H1 (cell line): ENCODE data around the gene C22orf39. TPM values are rescaled to one million over a fixed set of nuclear protein-coding genes. Genes with fewer than 3 reads are reported as not detected.

ENCODE experiments used
- CTCF ChIA-PET: fragments of 300-600 bp; sonication (Branson Sonifier 250); formaldehyde crosslinking; loops from one replicate; lab custom pipeline; 2021; ENCODE audit not compliant: partially characterized antibody; lab: Charles Lee
- POLR2A ChIA-PET: fragments of 300-600 bp; sonication (Branson Sonifier 250); formaldehyde crosslinking; loops from one replicate; lab custom pipeline; 2021; ENCODE audit warnings: inconsistent platforms; ENCODE audit not compliant: partially characterized antibody; lab: Charles Lee
- DNase-seq, 2 experiments: peaks; one replicate each; pipeline versions ENCODE4 v3.0.0 to v3.0.0-alpha.2; 2010 to 2022; ENCODE audit warnings: low spot score in 2 of 2, low read depth in 1 of 2, mixed read lengths in 1 of 2
- FAIRE-seq: peaks from 2 replicates; lab custom pipeline; 2011; peaks lifted over from hg19 to GRCh38; lab: Jason Lieb, UNC
- H2AFZ ChIP-seq: 2 replicates; pipeline ENCODE4 v1.8.1; 2012; ENCODE audit warnings: low read length, inconsistent platforms
- H2AK5ac ChIP-seq: 2 replicates; pipeline ENCODE4 v1.6.1; 2013; ENCODE audit warnings: low read depth, low read length
- H2BK120ac ChIP-seq: replicated peaks from 2 replicates; pipeline ENCODE3; 2013; ENCODE audit warnings: low read depth, low read length, inconsistent platforms
- H2BK12ac ChIP-seq: 2 replicates; pipeline ENCODE4 v1.6.1; 2013; ENCODE audit warnings: low read depth, low read length
- H2BK15ac ChIP-seq: 2 replicates; pipeline ENCODE4 v1.6.1; 2013; ENCODE audit warnings: low read length
- H2BK20ac ChIP-seq: 2 replicates; pipeline ENCODE4 v1.6.1; 2013; ENCODE audit warnings: low read length
- H2BK5ac ChIP-seq: 2 replicates; pipeline ENCODE4 v1.6.1; 2013; ENCODE audit warnings: low read depth, low read length
- H3K14ac ChIP-seq: 2 replicates; pipeline ENCODE4 v1.6.1; 2013; ENCODE audit warnings: inconsistent platforms; ENCODE audit not compliant: insufficient read length
- H3K18ac ChIP-seq: 2 replicates; pipeline ENCODE4 v1.6.1; 2013; ENCODE audit warnings: low read length; ENCODE audit errors: extremely low read depth
- H3K23ac ChIP-seq: 2 replicates; pipeline ENCODE4 v1.6.1; 2013; ENCODE audit warnings: inconsistent platforms; ENCODE audit not compliant: insufficient read length
- H3K23me2 ChIP-seq: 2 replicates; pipeline ENCODE4 v1.6.1; 2013; ENCODE audit warnings: low read depth, low read length
- H3K27ac ChIP-seq: 2 replicates; pipeline ENCODE4 v1.6.1; 2011; ENCODE audit warnings: low read depth, low read length, inconsistent platforms
- H3K27me3 ChIP-seq, 4 experiments: replicated peaks in 1 of 4; 1 replicate in 1 of 4; 2 replicates in 3 of 4; pipeline versions ENCODE4 v1.6.1 to v1.8.1; 2011 to 2013; ENCODE audit warnings: low read length in 3 of 4, mild to moderate bottlenecking in 3 of 4, inconsistent platforms in 2 of 4, mixed read lengths in 2 of 4, moderate library complexity in 1 of 4; ENCODE audit not compliant: control insufficient read depth in 3 of 4, insufficient read depth in 3 of 4; ENCODE audit errors: extremely low read depth in 1 of 4
- H3K36me3 ChIP-seq, 4 experiments: 2 replicates each; pipeline versions ENCODE4 v1.6.1 to v1.8.1; 2011 to 2013; ENCODE audit warnings: mild to moderate bottlenecking in 4 of 4, low read length in 3 of 4, moderate library complexity in 2 of 4, control low read depth in 1 of 4, inconsistent platforms in 1 of 4; ENCODE audit not compliant: insufficient read depth in 4 of 4, control insufficient read depth in 2 of 4
- H3K4ac ChIP-seq: replicated peaks from 2 replicates; pipeline ENCODE3; 2013; ENCODE audit warnings: low read length, low read depth, mixed read lengths, inconsistent platforms; ENCODE audit not compliant: insufficient read length
- H3K4me1 ChIP-seq, 4 experiments: replicated peaks in 1 of 4; 1 replicate in 1 of 4; 2 replicates in 3 of 4; pipeline versions ENCODE4 v1.6.1 to v1.8.1; 2011 to 2013; ENCODE audit warnings: low read length in 3 of 4, inconsistent platforms in 2 of 4, mixed read lengths in 1 of 4; ENCODE audit not compliant: insufficient read depth in 4 of 4, control insufficient read depth in 3 of 4
- H3K4me2 ChIP-seq, 2 experiments: 2 replicates each; pipeline versions ENCODE4 v1.6.1 to v1.8.1; 2011 to 2013; ENCODE audit warnings: low read depth in 2 of 2, low read length in 2 of 2, control low read depth in 1 of 2, inconsistent platforms in 1 of 2, mild to moderate bottlenecking in 1 of 2; ENCODE audit not compliant: insufficient read depth in 1 of 2
- H3K4me3 ChIP-seq, 4 experiments: fragments of 200-600, 300-600 bp in 1 of 4; sonication (generic), shearing (Covaris generic), sonication (Bioruptor Twin) in 1 of 4; 2 replicates each; pipeline versions ENCODE4 v1.5.1 to v1.8.1; 2011 to 2016; ENCODE audit warnings: low read length in 4 of 4, low read depth in 3 of 4, control low read depth in 2 of 4, inconsistent platforms in 2 of 4, mild to moderate bottlenecking in 2 of 4, mixed read lengths in 1 of 4, moderate library complexity in 1 of 4; ENCODE audit not compliant: insufficient read depth in 2 of 4; ENCODE audit errors: extremely low read depth in 1 of 4
- H3K56ac ChIP-seq: replicated peaks from 2 replicates; pipeline ENCODE3; 2013; ENCODE audit warnings: low read depth, mild to moderate bottlenecking, mixed read lengths, low read length, inconsistent platforms; ENCODE audit not compliant: insufficient read length
- H3K79me1 ChIP-seq: 2 replicates; pipeline ENCODE4 v1.6.1; 2013; ENCODE audit warnings: low read depth, low read length, control low read depth
- H3K79me2 ChIP-seq, 2 experiments: 2 replicates each; pipeline versions ENCODE4 v1.6.1 to v1.8.1; 2012 to 2013; ENCODE audit warnings: low read length in 2 of 2, mild to moderate bottlenecking in 2 of 2, inconsistent platforms in 1 of 2; ENCODE audit not compliant: insufficient read depth in 2 of 2, control insufficient read depth in 1 of 2
- H3K9ac ChIP-seq, 4 experiments: replicated peaks in 1 of 4; 1 replicate in 1 of 4; 2 replicates in 3 of 4; pipeline versions ENCODE4 v1.6.1 to v1.8.1; 2011 to 2013; ENCODE audit warnings: low read depth in 3 of 4, low read length in 3 of 4, control low read depth in 2 of 4, mild to moderate bottlenecking in 2 of 4, moderate library complexity in 2 of 4, inconsistent platforms in 1 of 4; ENCODE audit errors: extremely low read depth in 1 of 4
- H3K9me3 ChIP-seq, 2 experiments: 2 replicates each; pipeline versions ENCODE4 v1.6.1 to v1.8.1; 2012 to 2013; ENCODE audit warnings: mild to moderate bottlenecking in 2 of 2, moderate library complexity in 2 of 2, control low read depth in 1 of 2, inconsistent platforms in 1 of 2, low read depth in 1 of 2, low read length in 1 of 2, mixed read lengths in 1 of 2; ENCODE audit not compliant: insufficient read depth in 2 of 2
- H4K20me1 ChIP-seq, 2 experiments: replicated peaks in 1 of 2; 2 replicates each; pipeline versions ENCODE3 to v1.8.1; 2011 to 2013; ENCODE audit warnings: inconsistent platforms in 2 of 2, low read length in 2 of 2, mild to moderate bottlenecking in 1 of 2; ENCODE audit not compliant: insufficient read depth in 2 of 2, control insufficient read depth in 1 of 2
- H4K5ac ChIP-seq: 2 replicates; pipeline ENCODE4 v1.6.1; 2013; ENCODE audit warnings: low read length, low read depth, mixed read lengths, inconsistent platforms; ENCODE audit not compliant: insufficient read length
- H4K8ac ChIP-seq: 2 replicates; pipeline ENCODE4 v1.8.0; 2013; ENCODE audit warnings: mild to moderate bottlenecking, moderate library complexity, low read length, inconsistent platforms; ENCODE audit not compliant: insufficient read depth; ENCODE audit errors: extremely low read depth
- H4K91ac ChIP-seq: replicated peaks from 2 replicates; pipeline ENCODE3; 2013; ENCODE audit warnings: low read length, mixed read lengths, inconsistent platforms; ENCODE audit not compliant: insufficient read length
- WGBS, 2 experiments: shearing (Covaris generic) in 1 of 2; methylation state at CpG; one replicate each; pipeline versions ENCODE4 v1.1.6 to v1.1.7; 2013 to 2015; ENCODE audit warnings: low lambda C conversion rate in 2 of 2, mixed read lengths in 2 of 2, inconsistent platforms in 1 of 2, low coverage in 1 of 2, missing lambda C conversion rate in 1 of 2; ENCODE audit not compliant: insufficient replicate concordance in 2 of 2, insufficient coverage in 1 of 2, insufficient read length in 1 of 2; ENCODE audit errors: extremely low coverage in 1 of 2, missing lambda C conversion rate in 1 of 2; 5-methylcytosine and 5-hydroxymethylcytosine counted together
- polyA plus RNA-seq, 7 experiments: library from polyadenylated mRNA; depleted of rRNA in 3 of 7; stranded (reverse) in 5 of 7; unstranded in 2 of 7; fragments of >200 nt in 5 of 7; fragments of 200-250 nt in 2 of 7; gene quantifications; 1 replicate in 5 of 7; 2 replicates in 1 of 7; 4 replicates in 1 of 7; pipeline versions ENCODE4 v1.2.1 to v1.2.3, GENCODE V29; 2011 to 2013; ENCODE audit warnings: missing spikeins in 2 of 7, mixed read lengths in 2 of 7
- total RNA-seq: library from RNA; stranded (reverse); fragmentation: NEBNext Ultra II Directional; extraction: Animal tissue kit (Norgen Biotek cat#: 25700); gene quantifications from 2 replicates; pipeline ENCODE4 v1.2.1, GENCODE V29; 2021

C22orf39 gene
- total and polyA plus RNA-seq, 2 of the 8 experiments (the other 6 are each of a cell fraction or from before 2014, with no cell fraction given): 22.7 to 27.7 TPM

- H3K18ac ChIP-seq: no peak overlapping the region
These were observed 3.1 kb upstream of the C22orf39 start for GRCh38 chr22:19450363-19451175.

More at GRCh38 chr22:19450363-19451175, 3.1 kb upstream of the C22orf39 start:
- CTCF ChIA-PET: interaction anchor here (0.8 to 2.0 kb wide), 5 partner anchors 24 to 182 kb away, joined by 3 to 6 read pairs (median 4); no protein-coding TSS in a partner anchor
- Histone ChIP-seq H3K4me2 (no peak overlapping the region), H2BK120ac (no peak overlapping the region), H3K4me1 (peaks cover 0 to 8% (median 3%) of the 10 kb centered on the region in 4 experiments; a peak in 2 of 7 replicates), H3K56ac (no peak overlapping the region), H3K79me1 (peaks cover 2% of the 10 kb centered on the region; the same call in 1 of the 2 replicates), H4K91ac (no peak overlapping the region), H3K9ac (no peak overlapping the region), H2BK20ac (no peak overlapping the region), H2AFZ (no peak overlapping the region), H4K20me1 (peaks cover 9 to 15% of the 10 kb centered on the region in 2 experiments), H3K23me2 (peaks cover 7% of the 10 kb centered on the region; the same call in 1 of the 2 replicates), H3K4me3 (no peak overlapping the region), H2BK5ac (no peak overlapping the region), H3K9me3 (no peaks in the 10 kb centered on the region), H4K5ac (no peak overlapping the region), H3K27ac (no peak overlapping the region), H3K23ac (no peak overlapping the region), H3K4ac (no peak overlapping the region), H2BK12ac (no peak overlapping the region), H3K14ac (no peak overlapping the region), H4K8ac (no peak overlapping the region), H2AK5ac (no peak overlapping the region), H3K79me2 (peaks cover 3 to 14% of the 10 kb centered on the region in 2 experiments; a peak in 3 of 4 replicates), H3K27me3 (no peaks in the 10 kb centered on the region; a peak in 2 of 7 replicates), H3K36me3 (peaks cover 7 to 41% (median 28%) of the 10 kb centered on the region in 4 experiments), H2BK15ac (no peak overlapping the region)
- 92% methylated on average over 8 of the region's 8 CpGs; no CpG with 5 or more reads in 1 of the 2 experiments for WGBS, 2 experiments
- POLR2A ChIA-PET: interaction anchor here (0.7 to 2.9 kb wide), 12 partner anchors 12 to 82 kb away, joined by 3 to 9 read pairs (median 4); partner anchors contain the start of genes CDC45, HIRA, MRPL40 and UFD1
- FAIRE-seq: no peak
- no peak for DNase-seq
